Ovary (tissue), 3 donors: ENCODE data around the gene SORCS2.

ENCODE experiments used
- CTCF ChIP-seq, 3 donors: fragments of 450-650 bp in 2 of 3; fragments of 200-600 bp in 1 of 3; IDR thresholded peaks; one replicate each; pipeline versions ENCODE4 v1.5.1 to v1.8.0; 2016 to 2022; ENCODE audit warnings: antibody characterized with exemption in 3 of 3, mild to moderate bottlenecking in 1 of 3
- POLR2A ChIP-seq: fragments of 450-650 bp; IDR thresholded peaks from one replicate; pipeline ENCODE4 v1.6.1; 2017; ENCODE audit warnings: antibody characterized with exemption, mild to moderate bottlenecking, moderate library complexity
- donor health status: DM: no; HTN: no; CAD: no.

- TF ChIP-seq POLR2A (no peak), CTCF (IDR thresholded peaks at IDR 0.05) (no peak)
These were observed 508.3 kb downstream of the SORCS2 start for GRCh38 chr4:7700665-7701064.
